Measurements from ENCODE around the gene SAPCD2.

SAPCD2 gene

GRCh38 chr9:137030538-137031527 is 39.5 kb downstream of the SAPCD2 start:
- no peak for DNase-seq (ENCODE audit: low spot score)

- DNase-seq (ENCODE audit: low spot score): no peak
These were observed 40.4 kb downstream of the SAPCD2 start for GRCh38 chr9:137030006-137030405.

GRCh38 chr9:137029058-137029936 is 41.1 kb downstream of the SAPCD2 start:
- peak; percentile 92 for DNase-seq (ENCODE audit: low spot score)

DNA sequence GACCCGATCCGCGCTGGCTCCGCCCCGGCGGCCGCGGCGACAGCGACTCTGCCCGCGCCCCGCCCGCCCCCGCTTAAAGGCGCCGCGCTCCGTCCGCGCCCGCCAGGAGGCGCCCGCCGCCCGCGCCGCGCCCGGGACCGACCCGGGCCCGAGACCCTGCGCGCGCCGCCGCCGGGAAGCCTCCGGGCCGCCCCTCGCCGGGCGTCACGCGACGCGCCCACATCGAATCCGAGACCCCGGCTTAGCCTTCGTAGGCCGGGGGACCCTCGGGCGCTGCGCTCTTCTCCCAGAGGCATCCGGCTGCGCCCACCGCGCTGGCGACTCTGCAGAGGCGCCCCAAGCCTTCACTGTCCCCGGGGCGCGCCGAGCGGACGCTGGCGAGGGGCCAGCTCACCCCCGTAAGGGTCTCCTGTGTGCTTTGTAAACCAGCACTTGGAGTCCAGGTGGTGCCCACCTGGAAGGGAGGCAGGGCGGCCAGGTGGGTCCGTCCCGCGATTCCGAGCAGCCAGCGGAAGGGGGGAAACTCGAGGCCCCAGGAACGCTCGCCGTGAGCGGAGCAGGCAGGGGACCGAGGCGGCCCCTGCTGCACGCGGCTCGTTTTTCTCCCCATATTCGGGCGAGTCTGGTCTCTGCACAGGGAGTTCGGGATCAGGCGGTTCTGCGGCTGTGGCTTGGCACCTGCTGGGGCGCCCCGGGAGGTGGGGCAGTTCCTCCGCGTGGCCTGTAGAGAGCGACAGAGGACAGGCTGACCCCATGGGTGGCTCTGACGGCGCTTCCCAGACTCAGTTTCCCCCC is 41.9 kb downstream of the SAPCD2 start:
- peak; percentile 82 for DNase-seq (ENCODE audit: low spot score)

DNA sequence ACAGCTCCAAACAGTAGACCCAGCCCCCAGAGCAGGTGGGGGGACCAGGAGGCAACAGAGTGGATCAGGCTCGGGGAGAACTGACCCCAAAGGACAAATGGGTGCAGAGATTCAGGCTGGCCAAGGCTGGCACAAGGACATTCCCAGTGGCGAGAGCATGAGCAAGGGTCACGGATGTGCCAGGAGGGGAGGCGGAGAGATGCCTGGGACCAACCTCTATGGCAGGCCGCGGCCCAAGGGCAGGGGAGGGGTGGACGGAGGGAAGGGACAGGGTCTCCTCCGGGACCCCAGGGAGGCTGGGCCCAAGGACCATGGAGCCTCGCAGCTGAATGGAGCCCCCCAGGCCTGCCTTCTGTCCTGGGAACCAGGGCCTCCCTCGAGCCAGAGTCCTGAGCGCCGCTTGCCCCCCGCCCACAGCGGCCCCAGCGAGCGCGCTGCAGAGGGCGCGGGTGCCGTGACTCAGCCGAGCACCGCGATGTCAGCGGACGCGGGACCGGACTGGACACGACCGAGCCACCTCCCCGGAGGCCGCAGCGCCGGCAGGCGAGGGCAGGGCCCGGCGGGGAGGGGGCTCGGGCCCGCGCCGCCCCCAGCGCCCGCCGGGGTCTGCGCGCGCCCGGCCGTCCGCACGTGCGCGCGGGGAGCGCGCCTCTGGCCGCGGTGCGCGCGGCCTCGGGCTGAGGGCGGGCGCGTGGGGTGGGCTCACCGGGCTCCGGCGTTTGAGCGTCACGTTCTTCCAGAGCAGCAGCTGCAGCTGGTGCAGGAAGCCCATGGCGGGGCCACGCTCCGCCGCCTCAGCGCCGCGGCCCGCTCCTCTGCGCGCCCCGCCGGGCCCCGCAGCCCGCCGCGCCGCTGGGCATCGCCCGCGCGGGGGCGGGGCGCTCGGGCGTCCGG is 42.7 kb downstream of the SAPCD2 start, which contains the start of gene ABCA2:
ABCA2 (minus strand) TSS at position 869 of the 894 bp plus-strand sequence; CDS start at position 772, 97 bp downstream.
- peak; percentile 71 for DNase-seq (ENCODE audit: low spot score)

DNA sequence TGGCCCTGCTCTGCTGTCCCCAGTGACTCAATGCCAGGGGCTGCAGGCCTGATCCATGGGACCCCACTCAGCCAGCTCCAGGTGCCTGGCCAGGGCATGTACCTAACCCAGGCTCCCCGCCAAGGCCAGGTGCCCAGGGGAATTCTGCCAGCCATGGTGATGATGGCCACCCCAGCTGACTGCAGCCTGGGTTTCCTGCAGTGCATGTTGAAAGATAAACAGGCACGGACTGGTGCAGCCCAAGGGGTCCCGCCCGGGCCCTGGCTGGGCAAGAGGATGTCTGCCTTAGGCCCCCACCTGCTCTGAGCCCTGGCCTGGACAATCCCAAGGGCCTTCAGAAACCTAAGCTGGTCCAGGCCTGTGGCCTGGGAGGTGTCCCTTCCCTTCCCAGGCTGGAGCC is 43.5 kb downstream of the SAPCD2 start:
- no peak for DNase-seq (ENCODE audit: low spot score)

- no peak for DNase-seq (ENCODE audit: low spot score)
These were observed 44.0 kb downstream of the SAPCD2 start for GRCh38 chr9:137026384-137026783.

- DNase-seq (ENCODE audit: low spot score): no peak
These were observed 44.8 kb downstream of the SAPCD2 start for GRCh38 chr9:137025517-137025966.

DNA sequence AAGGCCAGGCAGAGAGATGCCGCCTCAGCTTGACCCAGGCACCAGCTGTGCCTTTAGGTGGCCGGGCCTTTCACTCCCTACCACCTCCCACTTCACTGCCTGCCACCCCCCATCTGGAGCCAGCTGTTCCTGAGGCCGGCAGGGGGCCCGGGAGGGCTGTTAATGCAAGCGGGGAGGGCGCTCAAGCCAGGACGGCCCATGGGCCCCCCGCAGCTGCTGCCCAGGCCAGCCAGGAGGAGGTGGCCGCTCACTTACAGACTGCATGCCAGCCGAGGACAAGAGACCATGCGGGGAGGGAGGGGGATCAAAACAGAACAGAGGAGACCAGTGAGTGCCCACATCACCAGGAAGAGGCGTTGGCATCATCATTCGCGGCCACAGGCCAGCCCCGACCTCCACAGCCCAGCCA is 46.8 kb downstream of the SAPCD2 start:
- DNase-seq (ENCODE audit: low spot score): no peak

GRCh38 chr9:137023157-137023556 is 47.2 kb downstream of the SAPCD2 start:
- DNase-seq (ENCODE audit: low spot score): no peak

DNA sequence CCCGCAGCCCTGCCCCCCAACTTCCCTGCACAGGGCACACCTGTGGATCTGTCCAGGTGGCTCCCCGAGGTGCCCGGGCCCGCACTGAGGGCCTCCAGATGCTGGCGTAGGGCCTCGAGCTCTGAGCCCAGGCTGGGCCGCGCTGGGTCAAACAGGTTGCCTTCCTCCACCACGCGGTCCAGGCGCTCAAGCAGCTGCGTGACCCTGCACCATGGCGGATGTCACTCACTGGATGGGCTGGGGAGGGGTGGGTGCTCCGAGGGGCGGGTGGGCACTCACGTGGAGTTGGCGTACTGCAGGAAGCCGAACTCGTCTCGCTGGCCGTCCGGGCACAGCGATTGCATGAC is 47.7 kb downstream of the SAPCD2 start:
- no peak for DNase-seq (ENCODE audit: low spot score)

GRCh38 chr9:137021979-137022661 is 48.2 kb downstream of the SAPCD2 start:
- peak; percentile 78 for DNase-seq (ENCODE audit: low spot score)

- no peak for DNase-seq (ENCODE audit: low spot score)
These were observed 48.8 kb downstream of the SAPCD2 start for GRCh38 chr9:137021568-137021978.

DNA sequence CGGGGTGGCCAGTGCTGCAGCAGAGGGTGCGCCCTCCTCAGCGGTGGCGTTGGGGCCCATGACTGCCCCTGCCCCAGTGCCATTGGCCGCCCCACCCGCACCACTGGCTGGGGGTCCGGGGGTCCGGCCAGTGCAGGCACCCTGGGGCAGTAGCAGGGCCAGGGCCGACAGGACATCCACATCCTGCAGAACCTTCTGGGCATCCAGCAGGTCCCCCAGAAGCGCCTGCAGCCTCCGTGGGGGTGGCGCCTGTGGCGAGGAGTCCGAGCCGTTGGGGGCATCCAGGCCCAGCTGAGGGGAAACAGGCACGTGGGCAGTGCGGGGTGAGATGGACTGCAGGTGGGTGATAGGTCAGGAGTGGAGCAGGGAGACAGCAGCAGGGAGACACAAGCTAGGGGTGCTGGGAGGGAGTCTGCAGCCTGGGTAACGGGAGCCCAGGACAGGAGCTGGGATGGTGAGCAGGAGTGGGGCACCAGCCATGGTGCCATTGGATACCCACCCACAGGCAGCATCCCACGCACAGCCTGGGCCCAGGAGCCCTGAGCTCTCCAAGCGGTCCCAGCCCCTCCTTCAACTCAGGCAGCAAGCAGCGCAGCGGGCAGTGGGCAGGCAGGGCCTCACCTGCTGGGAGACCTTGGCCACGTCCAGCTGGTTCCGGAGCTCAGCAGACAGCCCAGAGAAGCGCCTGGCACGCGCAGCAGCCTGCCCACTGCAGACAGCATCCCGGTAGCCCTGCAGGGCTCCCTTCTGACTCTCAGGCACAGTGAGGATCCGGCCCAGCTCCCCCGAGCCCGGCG is 49.4 kb downstream of the SAPCD2 start:
- DNase-seq (ENCODE audit: low spot score): no peak

DNA sequence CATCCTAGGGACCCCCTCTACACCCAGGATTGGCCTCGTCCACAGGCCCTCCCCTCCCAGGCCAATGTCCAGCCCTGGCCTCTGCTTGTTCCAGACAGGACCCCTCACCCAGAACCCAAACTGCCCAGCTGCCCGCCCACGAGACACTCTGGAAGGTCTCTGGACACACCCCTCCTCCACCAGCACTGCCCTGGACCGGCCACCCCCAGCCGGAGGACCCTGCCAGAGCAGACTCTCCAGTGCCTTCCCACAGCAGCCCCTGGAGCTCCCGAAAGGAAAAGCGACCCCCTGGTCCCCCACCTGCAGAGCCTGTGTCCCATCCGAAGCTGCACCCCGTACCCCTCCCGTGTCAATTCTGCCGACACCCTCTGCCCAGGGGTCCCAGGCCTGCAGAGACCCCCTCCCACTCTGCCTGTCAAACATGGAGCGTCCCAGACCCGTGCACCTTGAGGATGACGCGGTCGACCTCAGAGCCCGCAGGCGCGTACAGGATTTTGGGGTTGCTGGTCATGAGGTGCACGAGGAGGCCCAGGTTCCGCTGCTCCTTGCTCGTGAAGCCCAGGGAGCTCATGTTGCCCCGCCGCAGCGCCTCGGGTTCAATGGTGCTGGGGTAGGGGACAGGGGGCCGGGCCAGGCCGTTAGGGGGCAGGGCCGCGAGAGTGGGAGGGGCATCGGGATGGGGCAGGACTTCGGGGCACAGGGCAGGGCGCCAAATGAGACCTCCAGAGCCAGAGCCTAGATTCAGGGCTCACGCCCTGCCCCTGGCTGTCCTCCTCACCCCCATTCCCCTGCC is 50.3 kb downstream of the SAPCD2 start:
- DNase-seq (ENCODE audit: low spot score): no peak

- no peak for DNase-seq (ENCODE audit: low spot score)
These were observed 51.4 kb downstream of the SAPCD2 start for GRCh38 chr9:137018761-137019559.

- no peak for DNase-seq (ENCODE audit: low spot score)
These were observed 52.4 kb downstream of the SAPCD2 start for GRCh38 chr9:137017791-137018497.

Data from ecto neural progenitor cell (in vitro differentiated cells).